HUES48 (cell line): ENCODE data around the gene SLX1A.
A peak's percentile ranks its signal among the peaks of the same experiment; 100 is the strongest.
"Not testable (repeated sequence)": the region's sequence is repeated elsewhere in the genome, so short reads cannot be mapped to it uniquely, and the experiment has no call there.

ENCODE experiments used
- H3K27ac ChIP-seq: one replicate; pipeline ENCODE4 v1.7.0; 2013; ENCODE audit warnings: low read depth, low read length, inconsistent platforms
- H3K27me3 ChIP-seq: 2 replicates; pipeline ENCODE4 v1.6.1; 2013; ENCODE audit warnings: mild to moderate bottlenecking, low read length; ENCODE audit not compliant: control insufficient read depth, insufficient read depth
- H3K36me3 ChIP-seq: 2 replicates; pipeline ENCODE4 v1.6.1; 2013; ENCODE audit warnings: low read length; ENCODE audit not compliant: control insufficient read depth, insufficient read depth
- H3K4me1 ChIP-seq: 2 replicates; pipeline ENCODE4 v1.6.1; 2013; ENCODE audit warnings: mild to moderate bottlenecking, low read length; ENCODE audit not compliant: control insufficient read depth, insufficient read depth
- H3K4me3 ChIP-seq: 2 replicates; pipeline ENCODE4 v1.5.1; 2013; ENCODE audit warnings: mild to moderate bottlenecking, low read depth, low read length
- H3K9ac ChIP-seq: 2 replicates; pipeline ENCODE4 v1.6.1; 2013; ENCODE audit warnings: mild to moderate bottlenecking, low read depth, low read length, moderate library complexity
- H3K9me3 ChIP-seq: 2 replicates; pipeline ENCODE4 v1.6.1; 2013; ENCODE audit warnings: low read length; ENCODE audit not compliant: control insufficient read depth, insufficient read depth

Gene SLX1A

DNA sequence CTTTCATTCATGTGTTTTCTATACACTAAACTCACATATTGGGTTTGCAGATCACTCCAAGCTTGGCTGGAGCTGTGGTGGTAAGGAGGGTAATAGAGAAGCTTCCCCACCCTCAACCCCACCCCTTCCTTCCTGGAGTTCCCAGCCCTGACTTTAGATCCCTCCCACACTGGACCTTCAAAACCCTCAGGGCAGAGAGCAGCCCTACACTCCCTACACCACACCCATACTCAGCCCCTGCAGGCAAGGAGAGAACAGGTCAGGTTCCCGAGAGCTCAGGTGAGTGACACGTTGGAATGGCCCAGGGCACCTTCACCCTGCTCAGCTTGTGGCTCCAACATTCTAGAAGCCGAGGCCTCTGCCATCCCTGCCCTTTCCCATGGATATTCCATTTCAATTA, 5.4 kb downstream of the SLX1A start, which contains the start of gene SULT1A3:
SULT1A3 (plus strand) TSS at position 207 of the 400 bp plus-strand sequence. CDS start 1,474 bp downstream, outside the sequence.
- H3K9ac ChIP-seq: not testable (repeated sequence)

DNA sequence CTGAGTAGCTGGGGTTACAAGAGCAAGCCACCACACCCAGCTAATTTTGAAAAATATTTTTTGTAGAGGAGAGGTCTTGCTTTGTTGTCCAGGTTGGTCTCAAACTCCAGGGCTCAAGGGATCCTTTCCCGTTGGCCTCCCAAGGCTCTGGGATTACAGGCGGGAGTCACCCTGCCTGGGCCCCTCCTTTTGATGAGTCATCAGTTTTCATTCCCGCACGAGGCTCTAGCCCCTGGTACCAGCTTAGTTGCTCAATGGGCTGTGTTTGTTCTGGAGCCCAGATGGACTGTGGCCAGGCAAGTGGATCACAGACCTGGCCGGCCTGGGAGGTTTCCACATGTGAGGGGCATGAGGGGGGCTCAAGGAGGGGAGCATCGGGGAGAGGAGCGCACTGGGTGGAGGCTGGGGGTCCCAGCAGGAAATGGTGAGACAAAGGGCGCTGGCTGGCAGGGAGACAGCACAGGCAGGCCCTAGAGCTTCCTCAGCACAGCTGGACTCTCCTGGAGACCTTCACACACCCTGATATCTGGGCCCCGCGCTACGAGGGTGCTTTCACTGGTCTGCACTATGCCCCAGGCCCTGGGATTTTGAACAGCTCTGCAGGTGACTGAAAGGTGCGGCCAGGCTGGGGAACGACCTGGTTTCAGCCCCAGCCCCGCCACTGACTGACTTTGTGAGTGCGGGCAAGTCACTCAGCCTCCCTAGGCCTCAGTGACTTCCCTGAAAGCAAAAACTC, 6.1 kb downstream of the SLX1A start:
- not testable (repeated sequence) for H3K4me3 ChIP-seq, H3K9ac ChIP-seq, H3K9me3 ChIP-seq, H3K4me1 ChIP-seq, H3K36me3 ChIP-seq, H3K27me3 ChIP-seq, H3K27ac ChIP-seq

More for the DNA sequence above, 5.4 kb downstream of the SLX1A start, which contains the start of gene SULT1A3:
- not testable (repeated sequence) for H3K4me3 ChIP-seq, H3K36me3 ChIP-seq, H3K9me3 ChIP-seq, H3K27me3 ChIP-seq, H3K4me1 ChIP-seq, H3K27ac ChIP-seq

DNA sequence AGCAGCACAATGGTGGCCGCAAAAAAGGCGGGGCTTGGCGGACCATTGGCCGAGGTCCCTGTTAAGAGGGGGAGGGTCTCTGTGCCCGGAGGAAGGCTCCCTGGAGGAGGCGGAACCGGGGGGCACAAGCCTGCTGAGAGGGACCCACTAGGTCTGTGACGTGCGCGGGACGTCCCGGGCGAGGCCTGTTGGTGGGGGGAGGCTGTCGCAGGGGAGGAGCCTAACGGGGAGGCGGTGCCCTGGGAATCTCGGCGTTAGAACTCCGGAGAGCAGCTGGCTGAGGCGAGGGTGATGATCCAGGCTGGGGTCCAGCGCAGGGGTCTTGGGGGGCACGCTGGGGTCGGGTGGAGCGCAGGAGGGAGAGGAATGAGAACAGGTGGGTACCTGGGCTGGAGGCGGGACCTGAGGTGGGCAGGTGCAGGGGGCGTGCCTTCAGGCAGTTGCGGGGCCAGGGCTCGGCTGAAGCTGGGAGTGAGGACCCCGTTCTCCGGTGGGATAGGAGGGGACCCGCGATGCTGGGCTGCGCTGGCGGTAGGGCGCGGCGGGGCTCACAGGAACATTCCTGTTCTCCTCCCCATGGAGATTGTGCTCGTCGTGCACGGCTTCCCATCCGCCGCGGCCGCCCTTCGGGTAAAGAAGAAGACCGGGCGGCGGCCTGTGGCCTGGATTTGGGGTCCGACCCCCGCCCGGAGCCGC, 12.0 kb downstream of the SLX1A start:
- not testable (repeated sequence) for H3K4me1 ChIP-seq, H3K9me3 ChIP-seq, H3K9ac ChIP-seq, H3K36me3 ChIP-seq, H3K27ac ChIP-seq, H3K27me3 ChIP-seq
- peak overlapping the region; percentile 47; the same call in 1 of the 2 replicates for H3K4me3 ChIP-seq

DNA sequence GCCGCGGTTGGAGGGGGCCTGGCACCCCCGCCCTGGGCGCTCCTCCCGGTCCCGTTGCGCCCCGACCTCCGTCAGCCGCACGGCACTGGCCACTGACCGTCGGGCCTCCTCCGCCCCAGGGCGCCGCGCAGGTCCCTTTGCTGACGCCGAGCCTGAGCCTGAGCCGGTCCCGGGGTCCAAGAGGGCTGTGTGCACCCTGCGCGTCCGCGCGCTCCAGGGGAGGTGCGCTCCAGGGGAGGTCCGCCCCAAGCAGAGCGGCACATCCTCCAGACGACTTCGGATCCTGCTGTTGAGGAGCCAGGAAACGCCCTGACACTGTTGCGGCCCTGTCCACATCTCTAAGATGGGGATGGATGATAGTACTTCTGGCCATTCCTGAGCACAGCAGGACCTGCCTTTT, 12.6 kb downstream of the SLX1A start:
- not testable (repeated sequence) for H3K4me1 ChIP-seq, H3K36me3 ChIP-seq, H3K27ac ChIP-seq, H3K9ac ChIP-seq, H3K9me3 ChIP-seq, H3K27me3 ChIP-seq
- H3K4me3 ChIP-seq: peak overlapping the region; percentile 47; the same call in 1 of the 2 replicates

DNA sequence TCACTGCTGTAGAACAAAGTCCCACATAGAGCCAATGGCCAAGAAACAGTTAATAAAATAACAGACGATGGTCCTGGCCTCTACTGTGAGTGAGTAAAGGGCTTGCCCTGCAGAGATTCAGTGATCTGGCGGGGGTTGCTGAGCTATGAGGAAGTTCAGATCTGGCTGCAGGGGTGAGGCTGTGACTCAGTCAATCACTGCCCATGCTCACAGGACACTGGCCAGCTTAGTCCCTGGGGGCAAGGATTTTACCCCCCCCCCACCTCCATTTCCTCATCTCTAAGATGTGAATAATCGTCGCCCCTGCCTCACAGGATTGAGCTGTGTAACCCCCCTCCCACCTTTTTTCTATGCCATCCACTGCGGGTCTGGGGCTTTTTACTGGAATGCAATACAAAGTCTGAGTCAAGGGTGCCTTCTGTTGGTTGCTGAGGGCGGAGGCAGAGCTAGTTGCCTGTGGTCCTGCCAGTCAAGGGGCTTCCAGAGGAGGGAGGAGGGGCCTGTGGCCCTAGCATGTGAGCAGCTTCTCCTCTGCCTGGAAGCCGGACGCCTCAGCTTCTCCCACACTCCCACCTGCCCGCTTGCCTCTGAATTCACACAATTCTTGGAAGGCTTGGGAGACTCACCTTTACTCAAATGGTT, 13.5 kb downstream of the SLX1A start:
- not testable (repeated sequence) for H3K27ac ChIP-seq, H3K4me3 ChIP-seq, H3K36me3 ChIP-seq, H3K27me3 ChIP-seq, H3K4me1 ChIP-seq, H3K9me3 ChIP-seq, H3K9ac ChIP-seq

DNA sequence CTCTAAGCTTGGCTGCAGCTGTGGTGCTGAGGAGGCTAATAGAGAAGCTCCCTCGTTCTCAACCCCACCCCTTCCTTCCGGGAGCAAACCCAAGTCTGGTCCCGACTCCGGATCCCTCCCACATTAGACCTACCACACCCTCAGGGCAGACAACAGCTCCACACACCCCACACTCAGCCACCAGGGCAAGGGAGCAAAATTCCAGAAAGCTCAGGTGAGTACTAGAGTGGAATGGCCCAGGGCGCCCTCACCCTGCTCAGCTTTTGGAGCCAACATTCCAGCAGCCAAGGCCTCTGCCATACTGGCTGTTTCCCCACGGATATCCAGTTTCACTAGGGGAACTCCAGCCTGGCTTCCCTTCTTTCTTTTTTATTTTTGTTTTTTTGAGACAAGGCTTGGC, 15.4 kb downstream of the SLX1A start:
- not testable (repeated sequence) for H3K27me3 ChIP-seq, H3K27ac ChIP-seq, H3K4me3 ChIP-seq, H3K9ac ChIP-seq, H3K36me3 ChIP-seq, H3K9me3 ChIP-seq, H3K4me1 ChIP-seq

DNA sequence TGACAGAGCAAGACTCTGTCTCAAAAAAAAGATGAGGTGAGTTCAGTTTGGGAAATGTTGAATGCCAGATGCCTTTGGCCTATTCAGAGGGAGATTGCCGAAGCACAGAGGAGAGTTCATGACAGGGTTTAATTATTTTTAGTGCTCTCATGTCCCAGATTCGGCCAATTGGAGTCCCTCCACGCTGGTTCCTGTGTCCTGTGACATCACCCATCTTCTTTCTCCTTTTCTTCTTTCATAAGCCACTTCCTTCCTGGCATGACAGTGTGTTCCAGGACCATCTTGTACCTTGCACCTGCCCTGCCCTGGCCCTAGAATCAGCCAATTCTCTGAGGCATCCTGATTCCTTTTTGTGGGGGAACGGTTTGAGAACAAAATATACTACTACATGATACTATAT, 17.7 kb downstream of the SLX1A start:
- H3K9ac ChIP-seq, H3K9me3 ChIP-seq, H3K36me3 ChIP-seq, H3K4me3 ChIP-seq, H3K27ac ChIP-seq, H3K27me3 ChIP-seq, H3K4me1 ChIP-seq: not testable (repeated sequence)

DNA sequence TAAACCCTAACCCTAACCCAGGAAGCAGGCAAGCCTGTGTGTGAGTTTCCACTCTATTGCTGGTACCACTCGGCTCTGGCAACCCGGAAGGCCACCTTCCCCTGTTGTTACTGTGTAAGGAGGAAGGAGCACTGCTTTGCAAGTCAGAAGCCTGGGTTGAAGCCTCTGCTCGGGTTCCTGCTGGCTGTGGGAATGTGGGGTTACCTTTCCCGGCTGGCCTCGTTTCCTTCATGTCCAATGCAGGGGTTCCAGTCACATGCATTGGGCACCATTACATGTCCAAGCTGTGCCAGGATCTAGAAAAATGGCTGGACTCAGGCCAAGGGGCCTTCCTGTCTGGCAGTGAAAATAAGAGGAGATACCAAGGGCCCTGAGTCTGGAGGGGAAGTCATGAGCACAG, 23.4 kb downstream of the SLX1A start:
- not testable (repeated sequence) for H3K9ac ChIP-seq, H3K9me3 ChIP-seq, H3K36me3 ChIP-seq, H3K4me3 ChIP-seq, H3K27me3 ChIP-seq, H3K4me1 ChIP-seq, H3K27ac ChIP-seq
